Inferior parietal cortex (tissue), 1 donor: ENCODE measurements around the gene ACOT7.
A peak's percentile ranks its signal among the peaks of the same experiment; 100 is the strongest.

ENCODE experiments used
- DNase-seq: peaks from one replicate; pipeline ENCODE4 v3.0.0-alpha.2; 2016; ENCODE audit errors: extremely low spot score

ACOT7 gene

DNA sequence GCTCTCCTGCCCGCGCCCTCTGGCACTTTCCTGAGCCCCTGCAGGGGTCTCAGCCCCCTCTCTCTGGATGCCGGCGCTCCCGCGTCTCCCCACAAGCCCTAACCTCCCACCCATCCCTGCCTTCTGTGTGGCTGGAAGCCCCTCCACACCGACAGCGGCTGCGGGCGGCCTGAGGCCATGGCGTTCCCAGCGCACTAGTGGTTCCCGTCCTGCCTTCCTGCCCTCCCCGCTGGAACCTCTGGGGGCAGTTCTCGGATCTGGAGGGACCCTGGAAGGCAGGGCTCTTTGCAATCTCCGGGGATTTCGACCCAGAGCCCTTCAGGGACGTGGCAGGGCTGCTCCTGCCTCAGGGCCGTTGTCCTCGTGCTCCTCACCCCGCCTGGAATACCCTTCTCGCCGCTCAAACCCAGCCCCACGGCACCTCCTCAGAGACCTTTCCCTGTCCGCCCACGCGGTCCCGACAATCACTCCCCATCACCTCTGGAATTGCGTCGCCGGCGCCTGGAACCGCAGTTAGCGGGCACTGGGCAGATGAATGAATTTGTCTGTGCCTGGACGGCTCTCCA lies 30.5 kb upstream of the ACOT7 start:
- DNase-seq: no peak

DNA sequence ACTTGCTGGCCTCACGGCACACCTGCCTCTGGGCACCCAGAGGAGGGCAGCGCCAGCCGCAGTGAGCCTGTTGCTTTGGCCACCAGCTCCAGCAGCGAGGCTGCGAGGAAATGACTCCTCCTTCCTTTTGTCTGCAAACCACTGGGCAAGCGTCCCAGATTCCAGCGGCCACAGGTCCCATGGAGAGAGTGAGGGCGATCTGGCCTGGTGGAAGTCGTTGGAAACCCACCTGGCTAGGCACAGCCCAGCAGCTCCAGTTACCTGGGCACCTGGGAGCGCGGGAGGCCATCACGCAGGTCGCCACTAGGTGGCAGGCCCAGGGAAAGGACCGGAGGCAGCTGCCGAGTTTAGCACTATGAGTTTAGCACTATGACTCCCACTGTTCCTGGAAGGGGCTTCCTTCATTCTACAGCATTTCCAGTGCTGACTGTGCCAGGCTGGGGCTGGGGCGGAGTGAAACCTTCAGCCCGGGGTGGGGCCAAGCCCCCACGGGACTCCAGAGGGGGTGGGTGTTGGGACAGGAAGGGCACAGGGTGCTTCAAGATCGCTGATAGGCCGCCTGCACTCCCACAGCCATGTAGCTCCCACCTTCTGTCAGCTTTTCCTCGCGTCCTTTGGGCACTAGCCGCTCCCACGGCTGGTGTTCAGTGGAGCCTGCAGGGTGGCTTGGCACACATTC lies 29.9 kb upstream of the ACOT7 start:
- no peak for DNase-seq

DNA sequence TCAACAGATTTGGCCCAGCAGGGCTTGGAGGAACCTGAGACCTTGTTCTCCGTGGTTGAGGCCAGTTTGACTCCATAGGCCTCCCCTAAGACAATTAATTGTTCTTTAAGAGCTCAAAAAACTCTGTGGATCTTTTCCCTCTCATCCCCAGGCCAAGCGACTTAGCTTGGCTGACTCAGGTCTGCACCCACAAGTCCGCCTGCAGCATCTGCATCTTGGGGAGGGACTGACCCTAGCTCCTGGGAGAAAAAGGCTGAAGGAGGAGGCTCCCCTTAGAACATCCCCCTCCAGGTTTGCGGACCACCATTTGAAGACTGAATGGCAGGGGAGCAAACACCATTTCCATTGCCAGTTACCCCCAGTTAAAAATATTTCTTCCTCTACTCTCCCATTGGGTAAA lies 27.7 kb upstream of the ACOT7 start:
- DNase-seq: no peak

DNA sequence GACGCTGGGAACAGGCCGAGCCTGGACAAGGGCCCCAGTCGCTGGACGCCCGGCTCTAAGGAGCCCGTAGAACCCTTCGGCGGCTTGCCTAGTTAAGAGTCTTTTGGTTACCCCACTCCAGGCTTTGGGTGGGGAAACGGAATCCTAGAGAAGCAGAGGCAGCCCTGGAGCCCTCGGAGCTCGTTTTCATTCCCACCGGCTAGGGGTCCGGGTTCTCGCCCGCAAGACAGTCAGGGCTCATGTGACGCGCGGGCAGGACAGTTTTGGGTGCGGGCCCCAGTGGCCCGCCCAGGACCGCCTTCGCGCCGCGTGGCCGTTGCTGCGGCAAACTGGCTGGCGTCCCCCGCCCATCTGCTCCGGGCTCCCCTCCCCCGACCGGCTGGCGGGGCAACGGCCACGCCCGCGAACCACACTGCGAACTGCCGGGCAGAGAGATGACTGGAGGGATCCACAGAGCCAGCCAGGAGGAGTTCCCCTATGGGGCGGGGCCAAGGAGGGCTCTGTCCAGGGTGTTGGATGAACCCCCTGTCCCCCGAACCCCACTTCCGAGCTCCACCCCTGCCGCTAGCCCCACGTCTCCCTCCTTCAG lies 27.0 kb upstream of the ACOT7 start:
- no peak for DNase-seq

DNA sequence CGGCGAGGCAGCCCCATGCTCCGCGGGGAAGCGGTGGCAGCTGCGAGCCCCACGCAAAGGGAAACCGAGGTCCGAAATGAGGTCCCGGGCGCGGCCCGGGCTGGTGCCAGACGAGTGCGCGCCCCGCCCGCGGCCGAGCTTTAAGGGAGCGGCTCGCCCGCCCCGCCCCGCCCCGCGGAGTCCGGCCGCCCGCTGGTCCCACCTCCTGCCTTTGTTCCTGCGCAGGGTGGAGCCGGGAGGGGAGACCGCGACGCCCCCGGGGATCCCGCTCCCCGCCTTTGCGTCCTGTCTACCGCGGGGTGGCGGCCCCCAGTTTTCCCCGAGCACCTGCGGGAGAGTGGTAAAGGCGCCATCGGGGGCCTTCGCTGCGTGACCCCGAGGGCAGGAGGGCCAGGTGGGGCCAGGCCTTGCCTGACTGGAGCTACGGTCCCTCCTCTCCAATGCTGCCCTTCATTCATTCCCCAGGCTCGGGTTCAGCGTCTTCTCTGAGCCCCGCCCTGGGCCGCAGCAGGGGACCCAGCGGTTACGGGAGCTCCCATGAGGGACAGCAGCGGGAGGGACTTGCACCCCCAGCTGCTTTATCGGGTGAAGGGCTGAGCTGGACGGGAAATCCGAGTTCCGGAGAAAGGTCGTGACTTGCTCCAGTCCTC lies 26.4 kb upstream of the ACOT7 start, which contains the start of gene HES2:
Gene HES2, minus strand, starts transcription at position 116 of the 650 bp plus-strand sequence. Its CDS starts 99 bp downstream, at position 17.
- DNase-seq: no peak

DNA sequence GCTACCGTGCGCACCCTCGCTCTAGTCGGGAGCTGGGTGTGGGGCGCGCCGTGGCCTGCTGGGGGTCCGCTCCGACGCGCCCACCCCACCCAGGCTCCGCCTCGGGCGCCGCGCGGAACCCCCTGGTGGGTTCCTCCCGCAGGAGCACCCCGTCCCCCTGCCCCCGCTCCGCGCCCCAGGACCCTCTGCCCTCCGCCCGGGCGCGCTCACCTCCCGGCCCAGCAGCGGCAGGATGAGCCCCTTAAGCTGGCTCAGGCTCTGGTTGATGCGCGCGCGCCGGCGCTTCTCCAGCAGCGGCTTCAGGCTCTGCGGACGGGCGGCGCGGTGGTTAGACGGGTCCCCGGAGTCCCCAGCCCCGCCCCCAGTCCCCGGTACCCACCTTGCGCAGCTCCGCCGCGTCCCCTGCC lies 25.8 kb upstream of the ACOT7 start:
- DNase-seq: no peak

DNA sequence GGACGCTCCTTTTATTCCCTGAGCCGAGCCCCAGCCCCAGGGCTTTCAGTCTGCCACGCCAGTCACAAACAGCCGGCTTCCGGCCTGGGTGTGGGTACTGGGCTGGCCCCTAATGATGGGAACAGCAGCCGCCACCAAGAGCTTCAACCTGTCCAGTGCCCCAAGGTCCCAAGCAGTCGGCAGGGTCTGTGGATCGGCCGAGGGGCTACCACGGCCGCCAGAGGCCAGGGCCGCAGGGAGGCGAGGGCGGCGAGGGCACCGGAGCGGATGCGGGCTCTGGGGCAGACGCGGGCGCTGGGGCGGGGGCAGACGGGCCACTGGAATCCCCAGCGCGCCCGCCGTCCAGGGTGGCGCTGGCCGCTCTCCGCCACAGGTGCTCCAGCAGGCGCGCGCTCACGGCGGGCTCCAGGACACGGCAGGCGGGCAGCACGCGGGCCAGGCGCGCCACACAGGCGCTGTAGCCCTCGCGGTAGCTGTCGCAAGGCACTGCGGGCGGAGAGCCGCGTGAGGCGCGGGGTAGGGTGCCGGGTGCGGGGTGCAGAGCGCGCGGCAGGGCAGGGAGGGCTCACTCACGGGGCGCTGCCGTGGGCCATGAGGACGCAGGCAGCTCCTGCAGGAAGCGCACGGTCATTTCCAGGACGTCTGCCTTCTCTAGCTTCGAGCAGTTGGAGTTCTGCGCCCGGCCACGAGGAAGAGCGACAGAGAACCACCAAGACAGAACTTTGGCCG lies 25.3 kb upstream of the ACOT7 start:
- no peak for DNase-seq

DNA sequence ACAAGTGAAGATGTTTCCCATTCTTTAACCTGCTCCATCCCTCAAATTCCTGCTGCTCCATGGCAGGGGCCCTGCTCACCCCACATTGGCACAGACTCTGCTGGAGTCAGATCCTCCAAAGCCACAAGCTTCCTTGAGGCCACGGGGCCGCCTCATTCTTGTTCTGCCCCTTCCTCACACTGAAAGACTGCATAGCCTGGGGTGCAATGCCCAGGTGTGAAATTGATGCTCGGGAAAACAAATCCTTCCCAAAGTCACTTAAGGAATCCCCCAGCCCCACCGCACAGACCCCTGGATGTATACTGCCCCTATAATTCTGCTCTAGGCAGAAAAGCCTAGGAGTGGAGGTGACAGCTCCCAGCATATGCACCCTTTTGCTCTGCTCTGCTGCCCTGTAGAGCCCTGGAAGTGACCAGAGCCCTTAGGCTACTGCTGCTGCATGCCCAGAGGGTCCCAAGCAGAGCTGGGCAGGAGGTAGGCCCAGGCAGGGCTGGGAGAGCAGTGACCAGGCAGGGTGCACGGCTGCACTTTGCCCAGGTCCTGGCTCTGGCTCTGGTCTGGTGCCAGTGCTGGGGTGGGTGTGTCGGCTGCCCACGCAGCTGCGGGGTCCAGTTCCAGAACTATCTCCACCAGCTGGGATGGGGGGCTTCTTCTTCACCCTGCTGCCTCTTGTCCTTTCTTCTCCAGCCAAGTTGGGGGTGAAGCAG lies 24.5 kb upstream of the ACOT7 start:
- no peak for DNase-seq

DNA sequence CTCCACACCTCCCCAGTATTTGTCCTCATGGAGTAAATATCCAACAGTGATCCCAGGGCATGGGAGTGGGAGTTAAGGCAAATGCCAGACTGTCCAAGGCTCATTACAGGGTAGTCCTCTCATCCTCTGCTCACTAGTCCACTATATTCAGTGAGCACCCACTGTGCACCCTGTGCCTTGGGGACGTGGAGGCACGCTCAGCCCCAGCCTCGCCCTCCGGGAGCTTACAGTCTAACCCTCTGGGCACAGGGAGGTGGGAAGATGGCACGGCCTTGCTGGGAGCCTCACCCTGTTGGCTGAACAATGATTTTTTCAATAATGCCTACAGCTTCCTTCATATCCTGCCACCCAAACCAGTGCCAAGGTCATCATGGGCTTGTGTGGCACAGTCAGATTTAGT lies 23.3 kb upstream of the ACOT7 start:
- DNase-seq: no peak

DNA sequence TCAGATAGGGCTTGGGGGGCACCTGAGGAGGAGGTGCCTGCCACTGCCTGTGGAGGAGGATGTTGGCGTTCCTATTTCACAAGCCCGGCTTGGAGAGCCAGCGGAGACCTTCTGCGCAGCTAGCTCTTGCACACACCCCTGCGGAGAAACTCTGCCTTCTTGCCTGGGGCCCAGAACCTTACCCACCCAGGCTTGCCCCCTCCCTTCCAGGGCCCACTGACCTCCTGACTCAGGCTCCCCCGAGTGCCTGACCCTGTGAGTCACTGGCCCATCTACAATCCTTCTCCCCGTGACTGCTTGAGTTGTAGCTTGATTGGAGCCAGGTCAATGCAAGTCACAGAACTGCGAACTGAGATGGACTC lies 22.7 kb upstream of the ACOT7 start:
- DNase-seq: no peak

DNA sequence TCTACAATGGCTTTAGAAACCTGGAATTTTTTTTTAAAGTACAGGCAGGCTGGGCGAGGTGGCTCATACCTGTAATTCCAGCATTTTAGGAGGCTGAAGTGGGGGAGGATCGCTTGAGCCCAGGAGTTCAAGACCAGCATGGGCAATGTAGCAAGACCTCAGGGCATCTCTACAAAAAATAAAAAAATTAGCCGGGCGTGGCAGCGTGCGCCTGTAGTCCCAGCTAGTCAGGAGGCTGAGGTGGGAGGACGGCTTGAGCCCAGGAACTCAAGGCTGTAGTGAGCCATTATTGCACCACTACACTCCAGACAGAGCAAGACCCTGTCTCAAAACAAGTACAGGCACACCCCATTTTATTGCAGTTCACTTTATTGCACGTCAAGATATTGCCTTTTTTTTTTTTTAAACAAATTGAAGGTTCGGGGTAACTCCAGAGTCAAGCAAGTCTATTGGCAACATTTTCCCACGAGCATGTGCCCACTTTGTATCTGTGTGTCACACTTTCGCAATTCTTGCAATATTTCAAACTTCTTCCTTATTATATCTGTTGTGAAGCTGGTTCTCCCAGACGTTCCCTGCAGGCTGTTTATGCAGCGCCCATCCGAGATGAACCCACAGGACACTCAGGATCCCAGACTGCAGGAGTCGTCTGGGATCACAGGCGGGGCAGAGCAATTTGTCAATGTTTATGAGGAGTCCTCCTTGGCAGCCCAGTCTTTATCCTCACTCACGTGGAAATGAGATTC lies 21.5 kb upstream of the ACOT7 start:
- no peak for DNase-seq

DNA sequence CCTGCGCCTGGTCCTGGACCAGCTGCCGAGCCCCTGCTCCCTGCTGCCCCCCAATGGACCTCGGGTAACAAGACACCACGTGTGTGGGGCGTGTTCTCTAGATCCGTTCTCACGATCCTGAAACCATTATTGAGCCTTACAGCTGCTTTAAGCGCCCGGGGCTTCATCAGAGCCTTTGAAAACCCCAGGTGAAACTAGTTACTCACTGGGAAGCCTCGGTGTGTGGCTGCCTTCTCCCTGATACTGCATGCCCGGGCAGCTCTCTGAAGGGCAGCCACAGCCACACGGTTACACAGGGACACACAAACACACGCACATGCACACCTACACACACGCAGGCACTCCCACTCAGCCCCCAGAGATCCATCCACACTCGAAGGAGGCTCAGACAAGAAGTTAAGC lies 20.9 kb upstream of the ACOT7 start:
- peak; percentile 31 for DNase-seq

DNA sequence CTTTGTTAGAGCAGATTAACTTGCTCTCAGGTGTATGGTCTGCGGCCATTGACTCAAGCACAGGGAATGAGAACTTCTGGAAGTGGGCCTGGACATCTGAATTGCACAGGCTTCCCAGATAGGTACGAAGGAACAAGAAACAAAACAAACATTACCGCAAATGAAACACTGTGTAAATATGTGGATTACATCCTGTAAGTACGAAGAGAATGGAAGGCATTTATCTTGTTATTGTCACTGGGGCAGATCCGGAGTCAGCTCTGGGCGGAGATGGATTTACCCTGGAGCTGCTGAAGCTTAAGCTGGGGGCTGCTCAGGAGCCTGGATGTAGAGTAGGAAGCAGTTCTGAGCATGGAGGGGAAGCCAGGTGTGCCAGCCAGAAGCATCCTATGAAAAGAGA lies 19.3 kb upstream of the ACOT7 start:
- no peak for DNase-seq

DNA sequence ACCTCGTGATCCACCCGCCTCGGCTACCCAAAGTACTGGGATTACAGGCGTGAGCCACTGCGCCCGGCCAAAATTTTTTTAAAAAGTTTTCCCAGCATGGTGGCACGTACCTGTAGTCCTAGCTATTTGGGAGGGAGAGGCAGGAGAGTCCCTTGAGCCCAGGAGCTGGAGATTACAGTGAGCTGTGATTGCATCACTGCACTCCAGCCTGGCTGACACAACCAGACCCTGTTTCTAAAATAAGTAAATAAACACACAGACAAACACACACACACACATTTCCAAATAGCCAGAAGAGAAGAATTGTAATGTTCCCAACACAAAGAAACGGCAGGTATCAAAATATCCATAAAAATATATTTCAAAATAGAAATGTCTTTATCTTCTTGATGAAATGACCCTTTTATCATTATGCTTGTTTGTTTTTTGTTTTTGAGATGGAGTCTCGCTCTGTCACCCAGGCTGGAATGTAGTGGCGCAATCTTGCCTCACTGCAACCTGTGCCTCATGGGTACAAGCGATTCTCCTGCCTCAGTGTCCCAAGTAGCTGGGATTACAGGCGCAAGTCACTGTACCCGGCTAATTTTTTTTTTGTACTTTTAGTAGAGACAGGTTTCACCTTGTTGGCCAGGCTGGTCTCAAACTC lies 16.8 kb upstream of the ACOT7 start:
- DNase-seq: no peak

DNA sequence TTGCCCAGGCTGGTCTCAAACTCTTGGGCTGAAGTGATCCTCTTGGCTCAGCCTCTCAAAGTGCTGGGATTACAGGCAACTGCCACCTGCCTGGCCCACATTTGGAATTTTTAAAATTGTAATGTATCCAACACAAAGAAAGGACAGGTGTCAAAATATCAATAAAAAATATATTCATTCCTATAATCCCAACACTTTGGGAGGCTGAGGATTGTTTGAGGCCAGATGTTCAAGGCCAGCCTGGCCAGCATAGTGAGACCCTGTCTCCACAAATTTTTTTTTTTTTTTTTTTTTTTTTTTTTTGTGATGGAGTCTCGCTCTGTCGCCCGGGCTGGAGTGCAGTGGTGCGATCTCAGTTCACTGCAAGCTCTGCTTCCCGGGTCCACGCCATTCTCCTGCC lies 16.2 kb upstream of the ACOT7 start:
- DNase-seq: no peak

DNA sequence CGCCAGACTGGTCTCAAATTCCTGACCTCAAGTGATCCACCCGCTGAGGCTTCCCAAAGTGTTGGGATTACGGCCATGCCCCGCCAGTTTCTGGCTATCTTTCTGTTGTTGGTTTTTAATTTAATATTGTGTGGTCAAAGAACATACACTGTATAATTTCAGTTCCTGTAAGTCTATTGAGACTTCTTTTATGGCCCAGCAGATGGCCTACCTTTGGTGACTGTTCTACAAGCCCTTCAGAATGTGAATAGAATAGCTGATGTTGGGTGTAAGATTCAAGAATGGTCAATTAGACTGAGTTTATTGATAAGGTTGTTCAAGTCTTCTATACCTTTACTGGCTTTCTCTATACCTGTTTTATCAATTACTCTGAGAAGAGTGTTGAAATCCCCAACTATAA lies 15.5 kb upstream of the ACOT7 start:
- DNase-seq: no peak

DNA sequence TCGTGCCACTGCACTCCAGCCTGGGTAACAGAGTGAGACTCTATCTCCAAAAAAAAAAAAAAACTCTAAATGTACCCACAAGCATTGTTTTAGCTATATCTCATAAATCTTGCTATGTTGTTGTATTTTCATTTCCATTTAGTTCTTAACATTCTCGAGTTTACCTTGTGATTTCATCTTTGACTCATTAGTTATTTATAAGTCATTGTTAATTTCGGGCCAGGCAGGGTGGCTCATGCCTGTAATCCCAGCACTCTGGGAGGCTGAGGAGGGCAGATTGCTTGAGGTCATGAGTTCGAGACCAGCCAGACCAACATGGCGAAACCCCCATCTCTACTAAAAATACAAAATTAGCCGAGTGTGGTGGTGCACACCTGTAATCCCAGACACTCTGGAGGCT lies 14.5 kb upstream of the ACOT7 start:
- no peak for DNase-seq

DNA sequence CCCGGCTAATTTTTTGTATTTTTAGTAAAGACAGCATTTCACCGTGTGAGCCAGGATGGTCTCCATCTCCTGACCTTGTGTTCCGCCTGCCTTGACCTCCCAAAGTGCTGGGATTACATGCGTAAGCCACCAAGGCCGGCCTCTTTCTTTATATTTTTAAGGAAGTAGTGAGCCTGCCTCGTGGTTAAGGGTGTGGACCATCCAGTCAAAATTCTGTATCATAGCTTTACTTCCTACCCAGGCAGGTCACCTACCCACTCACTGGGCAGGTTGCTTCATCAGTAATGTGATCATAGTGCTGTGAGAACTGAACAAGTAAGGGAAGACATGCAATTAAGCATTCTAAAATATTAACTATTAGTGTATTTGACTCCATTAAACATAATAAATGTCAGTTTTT lies 8.1 kb upstream of the ACOT7 start:
- DNase-seq: no peak

DNA sequence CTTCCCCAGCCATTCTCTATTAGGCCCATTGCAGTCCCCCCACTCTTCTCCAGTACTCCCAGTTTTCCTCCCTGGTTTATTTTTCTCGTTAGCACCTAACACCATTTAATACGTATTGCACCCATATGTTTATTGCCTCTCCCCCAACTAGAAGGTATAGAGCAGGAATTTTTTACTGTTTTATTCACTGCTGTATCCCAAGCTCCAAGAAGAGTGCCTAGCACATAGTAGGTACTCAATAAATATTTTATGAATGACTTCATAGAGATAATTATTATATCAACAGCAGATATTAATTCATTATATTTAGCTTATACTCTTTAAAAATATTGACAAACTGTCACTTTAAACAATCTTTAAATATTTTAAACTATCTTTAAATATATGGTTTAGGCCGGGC lies 5.7 kb upstream of the ACOT7 start:
- no peak for DNase-seq

DNA sequence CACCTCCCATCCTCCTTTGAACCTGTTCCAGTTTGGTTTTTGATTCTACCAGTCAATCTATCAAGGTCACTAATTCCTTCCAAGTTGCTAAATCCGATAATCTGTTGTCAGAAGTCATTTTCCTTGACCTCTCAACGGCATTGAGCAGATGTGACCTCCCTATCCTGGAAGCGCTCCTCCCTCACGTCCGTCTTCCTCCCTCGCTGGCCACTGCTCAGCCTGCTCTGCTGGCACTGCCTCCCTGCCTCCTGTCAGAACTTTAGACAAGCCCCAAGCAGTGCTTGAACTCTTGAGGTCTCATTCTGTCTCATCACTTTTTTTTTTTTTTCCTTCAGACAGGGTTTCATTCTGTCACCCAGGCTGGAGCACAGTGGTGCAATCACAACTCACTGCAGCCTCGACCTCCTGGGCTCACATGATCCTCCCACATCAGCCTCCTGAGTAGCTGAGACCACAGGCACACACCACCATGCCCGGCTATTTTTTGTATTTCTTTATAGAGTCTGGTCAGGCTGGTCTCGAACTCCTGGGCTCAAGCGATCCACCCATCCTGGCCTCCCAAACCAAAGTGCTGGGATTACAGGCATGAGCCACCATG lies 4.4 kb upstream of the ACOT7 start:
- no peak for DNase-seq
